HEK293 (cell line): ENCODE measurements around the gene CPNE4.

Experiments
- CTCF ChIA-PET: fragments of 350-600 bp; formaldehyde crosslinking; extraction: SDS; loops from one replicate; lab custom pipeline; 2021; ENCODE audit warnings: antibody characterized with exemption; lab: Yijun Ruan, JAX
- POLR2A ChIA-PET: fragments of 300-600 bp; formaldehyde crosslinking; extraction: SDS; loops from one replicate; lab custom pipeline; 2020; ENCODE audit warnings: antibody characterized with exemption, inconsistent platforms; lab: Yijun Ruan, JAX
- H3K27ac ChIP-seq: fragments of 200-500 bp; sonication (Bioruptor generic); 2 replicates; pipeline ENCODE4 v1.5.1; 2014; ENCODE audit warnings: low read depth, low read length, control low read depth, inconsistent platforms; ENCODE audit errors: extremely low read depth
- H3K36me3 ChIP-seq, 2 experiments: fragments of 200-500 bp in 1 of 2; sonication (Bioruptor generic) in 1 of 2; 1 replicate in 1 of 2; 2 replicates in 1 of 2; pipeline ENCODE4 v1.5.1; 2014 to 2017; ENCODE audit warnings: inconsistent platforms in 2 of 2, low read length in 2 of 2; ENCODE audit not compliant: control insufficient read depth in 2 of 2, insufficient read depth in 1 of 2
- H3K4me1 ChIP-seq: fragments of 200-500 bp; sonication (Bioruptor generic); 2 replicates; pipeline ENCODE4 v1.5.1; 2014; ENCODE audit warnings: mild to moderate bottlenecking, low read length, inconsistent platforms; ENCODE audit not compliant: control insufficient read depth, insufficient read depth
- H3K4me3 ChIP-seq: 2 replicates; pipeline ENCODE4 v1.5.1; 2011; ENCODE audit warnings: low read depth, mild to moderate bottlenecking, control low read depth, low read length, moderate library complexity
- H3K9me3 ChIP-seq: fragments of 200-500 bp; sonication (Bioruptor generic); 2 replicates; pipeline ENCODE4 v1.5.1; 2014; ENCODE audit warnings: low read depth, low read length, inconsistent platforms; ENCODE audit not compliant: control insufficient read depth, insufficient read depth
- BCL11A ChIP-seq: fragments of 450-650 bp; formaldehyde crosslinking; IDR thresholded peaks from 2 replicates; pipeline ENCODE4 v1.5.1; 2016; ENCODE audit warnings: low read depth, missing biosample characterization, missing genetic modification characterization
- INSM2 ChIP-seq: fragments of 450-650 bp; formaldehyde crosslinking; IDR thresholded peaks from 2 replicates; pipeline ENCODE4 v1.5.1; 2016; ENCODE audit warnings: missing biosample characterization, missing genetic modification characterization
- MZF1 ChIP-seq: fragments of 450-650 bp; formaldehyde crosslinking; IDR thresholded peaks from 2 replicates; pipeline ENCODE4 v1.5.1; 2017; ENCODE audit warnings: missing biosample characterization, missing genetic modification characterization, borderline replicate concordance
- ZNF133 ChIP-seq: fragments of 450-650 bp; formaldehyde crosslinking; IDR thresholded peaks from 2 replicates; pipeline ENCODE4 v1.5.1; 2016; ENCODE audit warnings: missing biosample characterization, missing genetic modification characterization
- ZNF148 ChIP-seq: fragments of 450-650 bp; formaldehyde crosslinking; IDR thresholded peaks from 2 replicates; pipeline ENCODE4 v1.5.0; 2017; ENCODE audit warnings: missing biosample characterization, missing genetic modification characterization, borderline replicate concordance
- ZNF26 ChIP-seq: fragments of 450-650 bp; formaldehyde crosslinking; IDR thresholded peaks from 2 replicates; pipeline ENCODE4 v1.5.1; 2016; ENCODE audit warnings: missing biosample characterization, missing genetic modification characterization
- ZNF426 ChIP-seq: fragments of 450-650 bp; formaldehyde crosslinking; IDR thresholded peaks from 2 replicates; pipeline ENCODE4 v1.5.1; 2017; ENCODE audit warnings: missing biosample characterization, missing genetic modification characterization, mild to moderate bottlenecking, inconsistent platforms, moderate library complexity
- ZNF513 ChIP-seq: fragments of 450-650 bp; IDR thresholded peaks from 2 replicates; pipeline ENCODE4 v1.5.1; 2018; ENCODE audit warnings: missing biosample characterization, missing genetic modification characterization
- ZNF560 ChIP-seq: fragments of 450-650 bp; formaldehyde crosslinking; IDR thresholded peaks from 2 replicates; pipeline ENCODE4 v1.5.1; 2017; ENCODE audit warnings: missing biosample characterization, missing genetic modification characterization, borderline replicate concordance
- ZNF580 ChIP-seq: fragments of 450-650 bp; formaldehyde crosslinking; IDR thresholded peaks from 2 replicates; pipeline ENCODE4 v1.5.1; 2016; ENCODE audit warnings: missing biosample characterization, missing genetic modification characterization
- ZNF585B ChIP-seq: fragments of 450-650 bp; formaldehyde crosslinking; IDR thresholded peaks from 2 replicates; pipeline ENCODE4 v1.5.1; 2016; ENCODE audit warnings: missing biosample characterization, missing genetic modification characterization
- ZNF600 ChIP-seq: fragments of 450-650 bp; formaldehyde crosslinking; IDR thresholded peaks from 2 replicates; pipeline ENCODE4 v1.5.1; 2016; ENCODE audit warnings: missing biosample characterization, missing genetic modification characterization
- ZNF610 ChIP-seq: fragments of 450-650 bp; formaldehyde crosslinking; IDR thresholded peaks from 2 replicates; pipeline ENCODE4 v1.5.1; 2016; ENCODE audit warnings: missing biosample characterization, missing genetic modification characterization, borderline replicate concordance
- ZNF701 ChIP-seq: fragments of 450-650 bp; formaldehyde crosslinking; IDR thresholded peaks from 2 replicates; pipeline ENCODE4 v1.5.1; 2016; ENCODE audit warnings: missing biosample characterization, missing genetic modification characterization
- ZNF707 ChIP-seq: fragments of 450-650 bp; formaldehyde crosslinking; IDR thresholded peaks from 2 replicates; pipeline ENCODE4 v1.5.1; 2016; ENCODE audit warnings: missing biosample characterization, missing genetic modification characterization
- ZNF768 ChIP-seq: fragments of 450-650 bp; formaldehyde crosslinking; IDR thresholded peaks from 2 replicates; pipeline ENCODE4 v1.5.1; 2018; ENCODE audit warnings: missing biosample characterization, mild to moderate bottlenecking, missing genetic modification characterization
- ZNF776 ChIP-seq: fragments of 450-650 bp; formaldehyde crosslinking; IDR thresholded peaks from 2 replicates; pipeline ENCODE4 v1.5.0; 2017; ENCODE audit warnings: missing biosample characterization, missing genetic modification characterization, borderline replicate concordance
- ZNF837 ChIP-seq: fragments of 450-650 bp; formaldehyde crosslinking; IDR thresholded peaks from 2 replicates; pipeline ENCODE4 v1.5.1; 2016; ENCODE audit warnings: missing biosample characterization, missing genetic modification characterization
- ZSCAN5A ChIP-seq: fragments of 450-650 bp; formaldehyde crosslinking; IDR thresholded peaks from 2 replicates; pipeline ENCODE4 v1.5.1; 2016; ENCODE audit warnings: missing biosample characterization, missing genetic modification characterization

The CPNE4 gene

DNA sequence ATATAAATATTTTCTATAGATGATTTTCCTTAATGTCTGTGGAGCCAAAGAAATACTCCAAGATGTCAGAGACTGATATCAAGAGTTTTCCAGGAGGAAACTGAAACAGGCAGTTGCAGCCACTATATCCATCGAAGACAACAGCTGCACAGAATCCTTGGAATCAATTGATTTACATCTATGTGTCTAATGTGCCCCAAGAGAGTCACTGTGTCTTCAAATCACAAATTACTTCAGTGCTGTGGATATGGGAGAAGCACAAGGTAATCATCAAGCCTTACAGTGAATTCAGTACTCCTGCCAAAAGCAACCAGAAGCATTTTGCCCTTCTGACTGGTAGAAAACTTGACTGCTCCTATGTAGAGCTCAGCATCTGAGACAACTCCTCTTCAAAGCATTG, 51.1 kb downstream of the CPNE4 start:
- TF ChIP-seq ZNF776 (tag by site-specific recombination): no peak
- TF ChIP-seq ZNF133: no peak
- no peak for TF ChIP-seq ZNF610 (tag by site-specific recombination)
- no peak for TF ChIP-seq ZNF26 (tag by site-specific recombination)
- TF ChIP-seq ZNF600 (tag by site-specific recombination): no peak
- no peak for TF ChIP-seq INSM2
- no peak for TF ChIP-seq ZNF513 (tag by site-specific recombination)
- no peak for TF ChIP-seq ZNF837 (tag by site-specific recombination)
- no peak for TF ChIP-seq MZF1 (tag by site-specific recombination)
- no peak for TF ChIP-seq ZNF580 (tag by site-specific recombination)
- no peak for TF ChIP-seq ZNF585B (tag by site-specific recombination)
- TF ChIP-seq ZNF148 (tag by site-specific recombination): no peak
- TF ChIP-seq ZNF707: no peak
- no peak for TF ChIP-seq ZNF701 (tag by site-specific recombination)
- TF ChIP-seq ZNF560 (tag by site-specific recombination): no peak
- TF ChIP-seq BCL11A: no peak
- TF ChIP-seq ZNF426 (tag by site-specific recombination): no peak
- TF ChIP-seq ZSCAN5A: no peak
- no peak for TF ChIP-seq ZNF768 (tag by site-specific recombination)
- Histone ChIP-seq H3K9me3 (no peaks in the 10 kb centered on the region), H3K36me3 (no peaks in the 10 kb centered on the region), H3K4me3 (no peak overlapping the region), H3K4me1 (no peaks in the 10 kb centered on the region), H3K27ac (no peak overlapping the region)
- POLR2A ChIA-PET: no interaction called here
- CTCF ChIA-PET: interaction anchor here (1.4 kb wide), 1 partner anchor 23 kb away, joined by 4 read pairs; no protein-coding TSS in a partner anchor
